ENCODE data around the gene PKP4. TPM values are rescaled to one million over a fixed set of nuclear protein-coding genes. Genes with fewer than 3 reads are reported as not detected.
"Not testable (repeated sequence)": the region's sequence is repeated elsewhere in the genome, so short reads cannot be mapped to it uniquely, and the experiment has no call there.

Gene PKP4
- total RNA-seq, 8 experiments from 2014 or later: 17.8 to 43.0 (median 29.1) TPM

DNA sequence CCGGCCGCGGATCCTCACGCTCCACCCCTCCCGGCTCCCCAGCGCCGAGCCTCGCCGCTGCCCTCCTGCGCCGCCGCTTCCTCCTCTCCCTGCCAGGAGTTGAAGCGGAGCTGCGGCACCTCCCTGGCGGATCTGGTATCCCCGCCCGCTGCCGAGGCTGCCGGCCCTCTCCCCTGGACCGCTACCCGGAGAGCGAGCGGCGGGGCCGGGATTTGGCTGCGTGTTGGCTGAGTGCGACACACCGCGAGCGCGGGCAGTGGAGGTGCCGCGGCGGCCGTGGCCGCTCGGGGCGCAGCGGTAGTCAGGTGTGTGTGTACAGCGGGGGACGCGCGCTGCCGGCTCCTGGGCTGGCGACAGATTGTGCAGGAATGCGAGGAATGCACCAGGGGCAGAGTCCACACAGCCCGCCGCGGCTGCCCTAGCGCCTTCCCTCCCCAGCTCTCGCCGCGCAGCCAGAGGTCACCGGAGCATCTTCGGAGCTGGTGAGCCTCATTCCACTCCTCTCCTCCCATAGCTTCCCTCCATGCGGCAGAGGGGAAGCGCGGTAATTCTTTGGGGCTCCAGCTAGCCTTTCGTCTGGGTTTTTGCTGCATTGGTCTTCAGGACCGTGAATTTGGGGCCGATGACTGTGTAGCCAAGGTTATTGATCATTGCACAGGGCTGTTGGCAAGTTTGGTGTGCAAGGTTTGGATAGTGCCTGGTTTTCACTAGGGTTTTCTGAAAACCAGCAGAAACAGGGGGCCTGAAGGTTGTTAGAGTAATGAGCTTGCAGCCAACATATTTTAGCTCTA, 1.3 kb downstream of the PKP4 start:
- in situ Hi-C loops (cut with MboI; ENCODE audit: low pct_unique_long_range_greater_than_20kb in 2 of 9, low sequenced_read_pairs in 9 of 9, unreplicated experiment in 9 of 9): loop anchor here in 3 of 9 experiments (25.0 kb wide), 3 partner anchors 271 to 421 kb away; no protein-coding TSS in a partner anchor
- Histone ChIP-seq H3K4me1 (replicated peaks in 1 of 2) (peaks cover 0 to 15% of the 10 kb centered on the region in 2 donors), H3K4me3 (peak overlapping the region; percentile 67 to 89 (median 83)), H3K27ac (peak overlapping the region; percentile 53 to 73)
- 0 to 1% (median 0%) methylated on average over 1 to 19 of the region's 61 CpGs; no CpG with 5 or more reads in 5 of the 10 experiments for WGBS, 10 experiments
- peak; percentile 45 to 71 (median 66) for ATAC-seq (replicated peaks in 6 of 8)

DNA sequence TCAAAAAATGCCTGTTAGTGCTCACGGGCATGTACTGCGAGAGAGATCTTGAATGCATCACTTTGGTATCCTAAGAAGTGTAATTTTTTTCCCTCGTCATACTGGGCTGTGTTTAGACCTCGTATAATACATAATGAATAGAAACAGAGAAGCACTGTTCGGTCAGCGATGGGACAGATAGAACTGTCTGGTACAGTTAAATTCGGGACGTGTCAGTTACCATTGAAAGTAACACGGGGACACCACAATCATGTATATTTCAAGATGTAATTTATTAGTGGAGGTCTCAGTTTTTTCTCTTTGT, 1.8 kb downstream of the PKP4 start:
- Histone ChIP-seq H3K4me1 (replicated peaks in 1 of 2) (peaks cover 0 to 15% of the 10 kb centered on the region in 2 donors), H3K27ac (no peak overlapping the region), H3K4me3 (peak overlapping the region; percentile 67 to 89 (median 83))
- 0 to 58% (median 7%) methylated on average over 1 to 9 of the region's 9 CpGs; no CpG with 5 or more reads in 1 of the 10 experiments for WGBS, 10 experiments
- no peak for ATAC-seq (replicated peaks in 6 of 8)
- in situ Hi-C loops (cut with MboI; ENCODE audit: low pct_unique_long_range_greater_than_20kb in 2 of 9, low sequenced_read_pairs in 9 of 9, unreplicated experiment in 9 of 9): loop anchor here in 3 of 9 experiments (25.0 kb wide), 3 partner anchors 271 to 421 kb away; no protein-coding TSS in a partner anchor

DNA sequence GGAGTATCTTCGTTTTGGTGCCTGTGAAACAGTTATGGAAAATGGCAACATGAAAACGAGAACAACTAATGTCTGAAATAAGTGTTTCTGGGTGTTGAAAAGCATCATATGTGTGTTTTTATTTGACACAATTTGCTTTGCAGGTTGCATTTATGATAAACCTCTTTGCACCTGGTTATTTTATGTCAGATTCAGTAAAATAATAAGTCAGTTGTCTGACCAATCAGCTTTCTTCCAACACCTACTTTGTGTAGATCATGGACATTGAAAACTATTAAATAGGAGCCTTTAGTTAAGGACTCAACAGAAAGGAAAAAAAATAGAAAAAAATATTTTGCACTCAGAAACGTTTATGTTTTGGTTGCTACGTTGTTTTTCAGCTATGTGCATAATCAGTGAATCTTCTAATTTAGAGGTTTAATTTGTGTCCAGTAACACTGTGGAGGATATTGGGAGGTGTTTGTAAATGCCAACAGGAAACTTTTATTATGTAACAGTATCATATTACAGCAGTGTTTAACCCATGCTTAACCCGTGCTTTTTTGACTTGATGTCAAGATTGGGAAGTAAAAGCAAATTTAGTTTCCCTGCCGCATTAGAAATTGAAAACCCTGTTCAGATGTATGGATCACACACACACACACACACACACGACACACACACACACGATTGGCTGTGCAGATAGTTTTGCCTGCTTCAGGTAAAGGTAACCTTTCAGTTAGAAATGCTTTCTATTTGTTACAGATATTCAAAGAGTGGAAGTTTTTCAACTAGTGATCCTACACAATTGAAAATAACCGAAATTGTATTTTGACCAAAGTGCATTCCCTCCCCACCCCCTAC, 2.6 kb downstream of the PKP4 start:
- Histone ChIP-seq H3K4me3 (peak overlapping the region; percentile 67 to 89 (median 83)), H3K4me1 (replicated peaks in 1 of 2) (peaks cover 0 to 15% of the 10 kb centered on the region in 2 donors), H3K27ac (no peak overlapping the region)
- in situ Hi-C loops (cut with MboI; ENCODE audit: low pct_unique_long_range_greater_than_20kb in 2 of 9, low sequenced_read_pairs in 9 of 9, unreplicated experiment in 9 of 9): loop anchor here in 3 of 9 experiments (25.0 kb wide), 3 partner anchors 272 to 422 kb away; no protein-coding TSS in a partner anchor
- 8 to 60% (median 17%) methylated on average over 2 to 9 of the region's 9 CpGs for WGBS, 10 experiments
- ATAC-seq (replicated peaks in 6 of 8): no peak

DNA sequence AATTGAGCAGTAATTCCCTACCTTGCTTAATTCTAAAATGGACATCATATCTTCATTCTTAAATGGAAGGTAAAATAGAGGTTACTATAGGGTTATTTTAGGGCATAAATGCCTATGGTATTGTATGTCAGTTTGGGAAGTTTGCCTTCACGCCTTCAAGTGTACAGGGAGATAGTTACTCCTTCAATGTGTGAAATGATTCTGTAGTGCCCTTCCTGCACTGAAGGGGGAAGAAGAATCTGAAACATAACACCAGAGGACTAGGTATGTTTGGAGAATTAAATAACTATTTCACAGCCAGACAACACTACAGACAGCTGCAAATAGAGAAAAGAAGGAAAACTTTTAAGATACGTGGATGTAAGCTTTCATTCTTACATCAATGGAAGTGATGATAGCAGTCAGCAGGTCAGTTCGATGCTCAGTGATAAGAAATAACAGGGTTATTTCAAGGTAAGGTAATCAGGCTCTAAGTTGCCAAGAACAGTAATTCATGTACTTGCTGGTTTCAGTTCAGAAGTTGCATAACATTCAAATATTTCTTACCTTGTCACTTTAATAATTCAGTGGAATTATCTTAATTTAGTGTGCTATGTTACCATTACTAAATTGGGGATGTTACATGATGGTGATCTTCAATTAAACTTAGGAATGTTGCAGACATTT, 4.0 kb downstream of the PKP4 start:
- in situ Hi-C loops (cut with MboI; ENCODE audit: low pct_unique_long_range_greater_than_20kb in 2 of 9, low sequenced_read_pairs in 9 of 9, unreplicated experiment in 9 of 9): loop anchor here in 3 of 9 experiments (25.0 kb wide), 3 partner anchors 273 to 423 kb away; no protein-coding TSS in a partner anchor
- H3K27ac ChIP-seq: no peak overlapping the region

DNA sequence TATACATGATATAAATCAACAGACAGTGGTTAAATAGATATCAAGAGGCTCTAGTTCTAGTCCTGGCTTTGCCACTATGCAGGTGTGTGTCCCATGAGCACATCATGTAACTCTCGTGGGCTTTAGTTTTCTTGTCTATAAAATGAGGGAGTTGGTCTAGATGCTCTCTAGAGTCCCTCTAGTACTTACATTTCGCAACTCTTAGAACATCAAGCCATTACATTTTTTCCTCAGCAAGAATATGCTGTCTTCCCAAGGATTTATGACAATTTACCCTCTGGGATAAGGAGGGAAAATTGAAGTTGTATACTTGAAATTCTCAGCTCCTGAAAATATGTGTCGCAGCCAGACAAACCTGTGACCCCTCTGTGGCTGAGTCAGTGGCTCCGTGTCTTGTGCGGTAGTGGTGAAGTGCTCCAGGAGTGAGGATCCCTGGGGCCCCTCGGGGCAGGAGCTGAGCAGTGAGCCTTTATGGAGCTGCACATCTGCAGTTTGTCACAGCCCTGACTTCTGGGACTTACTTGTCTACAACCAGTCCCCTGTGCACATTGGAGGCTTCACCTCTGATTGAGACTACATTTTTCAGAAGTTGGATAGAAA, 6.8 kb downstream of the PKP4 start:
- Histone ChIP-seq H3K4me1 (replicated peaks in 1 of 2) (peaks cover 0 to 15% of the 10 kb centered on the region in 2 donors), H3K4me3 (no peak overlapping the region), H3K27ac (no peak overlapping the region)
- in situ Hi-C loops (cut with MboI; ENCODE audit: low pct_unique_long_range_greater_than_20kb in 2 of 9, low sequenced_read_pairs in 9 of 9, unreplicated experiment in 9 of 9): loop anchor here in 3 of 9 experiments (25.0 kb wide), 3 partner anchors 274 to 426 kb away; no protein-coding TSS in a partner anchor
- no peak for ATAC-seq (replicated peaks in 6 of 8)
- 77 to 100% (median 92%) methylated on average over 1 to 6 of the region's 6 CpGs; no CpG with 5 or more reads in 2 of the 10 experiments for WGBS, 10 experiments

More for the DNA sequence above, 4.0 kb downstream of the PKP4 start:
- H3K4me1 ChIP-seq (replicated peaks in 1 of 2): peaks cover 0 to 15% of the 10 kb centered on the region in 2 donors
- ATAC-seq (replicated peaks in 6 of 8): no peak
- 72 to 100% (median 82%) methylated on average over 2 to 3 of the region's 3 CpGs; no CpG with 5 or more reads in 2 of the 10 experiments for WGBS, 10 experiments
- H3K4me3 ChIP-seq: no peak overlapping the region

DNA sequence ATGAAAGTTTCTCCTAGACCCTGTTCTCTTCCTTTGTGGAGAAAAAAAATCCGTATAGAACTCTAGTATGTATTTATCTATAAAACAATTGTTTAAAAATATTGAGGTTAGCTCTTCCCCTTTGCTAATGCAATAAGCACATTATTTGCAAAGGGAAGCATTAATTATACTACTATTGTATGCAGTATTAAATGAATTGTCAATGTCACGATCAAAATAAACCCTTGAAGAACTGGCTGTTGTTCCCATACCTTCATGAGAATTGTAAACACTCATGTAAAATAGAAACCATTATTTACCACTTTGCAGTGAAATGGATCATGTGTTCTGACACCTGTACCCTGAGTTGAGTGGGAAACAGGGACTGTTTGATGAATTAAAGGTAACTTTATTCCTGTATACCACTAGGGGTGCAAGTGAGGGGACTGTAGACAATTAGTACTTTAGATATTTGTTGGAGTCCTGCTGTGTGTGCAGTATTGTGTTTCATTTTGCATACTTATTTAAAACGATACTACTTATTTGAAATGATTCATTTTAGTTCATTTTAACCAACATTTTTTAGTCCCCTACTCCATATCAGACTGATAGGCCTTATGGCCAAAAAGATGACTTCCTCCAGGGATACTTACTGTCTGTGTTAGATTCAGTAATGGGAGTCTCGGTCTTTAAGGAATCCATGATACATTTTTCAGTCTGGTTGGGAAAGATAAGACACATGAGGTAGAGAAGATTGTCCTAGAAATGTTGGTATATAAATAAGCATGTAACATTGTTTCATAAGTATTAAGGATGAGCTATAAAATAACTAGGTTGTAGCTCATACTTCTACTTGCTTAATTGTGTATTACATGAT, 7.9 kb downstream of the PKP4 start:
- ATAC-seq (replicated peaks in 6 of 8): peak in 3 of 8 experiments; percentile 43 to 56 (median 52)
- Histone ChIP-seq H3K4me1 (replicated peaks in 1 of 2) (peaks cover 0 to 5% of the 10 kb centered on the region in 2 donors), H3K4me3 (no peak overlapping the region), H3K27ac (no peak overlapping the region)
- in situ Hi-C loops (cut with MboI; ENCODE audit: low pct_unique_long_range_greater_than_20kb in 2 of 9, low sequenced_read_pairs in 9 of 9, unreplicated experiment in 9 of 9): loop anchor here in 3 of 9 experiments (25.0 kb wide), 3 partner anchors 273 to 427 kb away; no protein-coding TSS in a partner anchor
- 66 to 100% (median 85%) methylated on average over 1 to 4 of the region's 4 CpGs for WGBS, 10 experiments

DNA sequence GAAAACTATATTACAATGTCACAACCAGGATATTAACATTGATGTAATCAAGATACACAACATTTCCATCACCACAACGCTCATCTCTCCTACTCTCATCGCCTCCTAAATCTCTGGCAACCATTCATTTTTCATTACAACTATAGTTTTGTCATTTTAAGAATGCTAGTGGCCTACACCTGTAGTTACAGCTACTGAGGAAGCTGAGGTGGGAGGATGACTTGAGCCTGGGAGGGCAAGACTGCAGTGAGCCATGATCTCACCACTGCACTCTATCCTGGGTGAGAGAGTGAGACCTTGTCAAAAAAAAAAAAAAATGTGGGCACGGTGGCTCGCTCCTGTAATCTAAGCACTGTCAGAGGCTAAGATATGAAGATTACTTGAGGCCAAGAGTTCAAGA, 10.5 kb downstream of the PKP4 start:
- no peak for ATAC-seq (replicated peaks in 6 of 8)
- no peaks in the 10 kb centered on the region for H3K4me1 ChIP-seq (replicated peaks in 1 of 2)
- no peak overlapping the region for H3K4me3 ChIP-seq
- in situ Hi-C loops (cut with MboI; ENCODE audit: low pct_unique_long_range_greater_than_20kb in 2 of 9, low sequenced_read_pairs in 9 of 9, unreplicated experiment in 9 of 9): loop anchor here in 3 of 9 experiments (25.0 kb wide), 3 partner anchors 270 to 430 kb away; no protein-coding TSS in a partner anchor
- no peak overlapping the region for H3K27ac ChIP-seq
- 88 to 100% (median 100%) methylated on average over 1 to 4 of the region's 4 CpGs; no CpG with 5 or more reads in 1 of the 10 experiments for WGBS, 10 experiments

DNA sequence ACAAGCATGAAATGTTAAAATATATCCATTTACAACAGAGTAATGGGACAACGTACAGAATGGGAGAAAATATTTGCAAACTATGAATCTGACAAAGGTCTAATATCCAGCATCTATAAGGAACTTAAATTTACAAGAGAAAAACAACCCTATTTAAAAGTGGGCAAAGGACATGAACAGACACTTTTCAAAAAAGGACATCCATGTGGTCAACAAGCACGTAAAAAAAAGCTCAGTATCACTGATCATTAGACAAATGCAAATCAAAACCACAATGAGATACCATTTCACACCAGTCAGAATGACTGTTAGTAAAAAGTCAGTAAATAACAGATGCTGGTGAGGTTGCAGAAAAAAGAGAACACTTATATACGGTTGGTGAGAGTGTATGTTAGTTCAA, 16.1 kb downstream of the PKP4 start:
- not testable (repeated sequence) for H3K4me1 ChIP-seq (replicated peaks in 1 of 2); ATAC-seq (replicated peaks in 6 of 8); H3K27ac ChIP-seq; H3K4me3 ChIP-seq
- in situ Hi-C loops (cut with MboI; ENCODE audit: low pct_unique_long_range_greater_than_20kb in 2 of 9, low sequenced_read_pairs in 9 of 9, unreplicated experiment in 9 of 9): loop anchor here in 3 of 9 experiments (25.0 kb wide), 3 partner anchors 264 to 436 kb away; no protein-coding TSS in a partner anchor
- 74 to 100% (median 92%) methylated on average over 1 to 3 of the region's 3 CpGs for WGBS, 10 experiments

DNA sequence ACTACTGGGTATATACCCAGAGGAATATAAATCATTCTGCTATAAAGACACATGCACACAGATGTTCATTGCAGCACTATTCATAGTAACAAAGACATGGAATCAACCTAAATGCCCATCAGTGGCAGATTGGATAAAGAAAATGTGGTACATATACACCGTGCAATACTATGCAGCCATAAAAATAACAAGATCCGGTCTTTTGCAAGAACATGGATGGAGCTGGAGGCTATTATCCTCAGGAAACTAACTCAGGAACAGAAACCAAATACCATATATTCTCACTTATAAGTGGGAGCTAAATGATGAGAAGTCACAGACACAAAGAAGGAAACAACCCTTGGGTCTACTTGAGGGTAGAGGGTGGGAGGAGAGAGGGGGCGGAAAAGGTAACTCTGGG, 16.5 kb downstream of the PKP4 start:
- H3K4me3 ChIP-seq; ATAC-seq (replicated peaks in 6 of 8); H3K27ac ChIP-seq; H3K4me1 ChIP-seq (replicated peaks in 1 of 2): not testable (repeated sequence)
- 75 to 100% (median 100%) methylated on average over 1 to 3 of the region's 3 CpGs for WGBS, 10 experiments
- in situ Hi-C loops (cut with MboI; ENCODE audit: low pct_unique_long_range_greater_than_20kb in 2 of 9, low sequenced_read_pairs in 9 of 9, unreplicated experiment in 9 of 9): loop anchor here in 3 of 9 experiments (25.0 kb wide), 3 partner anchors 264 to 436 kb away; no protein-coding TSS in a partner anchor

DNA sequence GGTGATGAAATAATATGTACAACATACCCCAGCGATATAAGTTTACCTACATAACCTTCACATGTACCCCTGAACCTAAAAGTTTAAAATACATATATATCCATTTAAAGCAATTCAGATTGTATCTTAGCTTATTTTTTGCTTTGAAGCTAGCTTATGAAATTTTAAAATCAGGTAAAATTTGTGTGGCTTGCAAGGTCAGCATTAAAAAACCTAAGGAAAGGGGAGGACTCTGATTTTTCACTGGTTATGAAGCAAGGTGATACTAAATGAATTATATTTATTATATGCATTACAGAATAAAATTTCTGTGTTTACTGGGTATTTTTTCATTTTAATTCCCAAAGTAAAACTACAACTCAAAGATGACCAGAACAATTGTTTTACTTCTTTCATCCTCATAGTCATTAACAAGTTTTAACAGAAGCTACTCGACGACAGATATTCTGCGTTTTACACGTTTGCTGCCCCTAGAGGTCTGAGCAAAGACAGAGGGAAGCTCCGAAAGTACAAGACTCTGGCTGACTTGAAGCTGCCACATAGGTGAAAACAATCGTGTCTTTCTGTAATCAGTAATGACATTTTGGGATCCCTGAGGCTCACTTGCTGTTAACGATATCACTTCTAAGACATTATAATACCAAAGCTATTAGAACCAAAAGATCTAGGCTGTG, 17.1 kb downstream of the PKP4 start:
- no peak overlapping the region for H3K4me3 ChIP-seq
- H3K27ac ChIP-seq: no peak overlapping the region
- ATAC-seq (replicated peaks in 6 of 8): no peak
- 63 to 95% (median 81%) methylated on average over 2 to 8 of the region's 8 CpGs for WGBS, 10 experiments
- in situ Hi-C loops (cut with MboI; ENCODE audit: low pct_unique_long_range_greater_than_20kb in 2 of 9, low sequenced_read_pairs in 9 of 9, unreplicated experiment in 9 of 9): loop anchor here in 3 of 9 experiments (25.0 kb wide), 3 partner anchors 263 to 437 kb away; no protein-coding TSS in a partner anchor
- no peaks in the 10 kb centered on the region for H3K4me1 ChIP-seq (replicated peaks in 1 of 2)

Data from motor neuron (in vitro differentiated cells).